HCT116 (cell line): ENCODE measurements around the gene PTBP3. TPM values are rescaled to one million over a fixed set of nuclear protein-coding genes. Genes with fewer than 3 reads are reported as not detected.

Experiments used
- ATAC-seq: fragments of 200-7000 bp; cut with Tn5 transposase; 2 replicates; pipeline ENCODE4 v1.9.1; 2020; ENCODE audit warnings: mild to moderate bottlenecking, moderate library complexity
- BruUV-seq: library from RNA; stranded (reverse); fragments of 400-500 nt; replicated peaks from 2 replicates; lab custom pipeline; 2021; lab: Mats Ljungman, UMichigan
- CTCF ChIA-PET: fragments of 300-600 bp; sonication (Branson Sonifier 250); formaldehyde crosslinking; loops from one replicate; lab custom pipeline; 2021; ENCODE audit warnings: antibody characterized with exemption; lab: Charles Lee
- POLR2A ChIA-PET: fragments of 300-600, 350-600 bp; sonication (Branson Sonifier 250); formaldehyde crosslinking; loops from one replicate; lab custom pipeline; 2021; ENCODE audit warnings: antibody characterized with exemption; lab: Charles Lee
- RAD21 ChIA-PET, 2 experiments: fragments of 300-600 bp; sonication (Branson Sonifier 250); formaldehyde crosslinking; loops; one replicate each; lab custom pipeline; 2023; ENCODE audit warnings: low total read pairs in 2 of 2; ENCODE audit not compliant: uncharacterized antibody in 2 of 2, unreplicated experiment in 2 of 2, low non-redundant PET in 1 of 2; lab: Charles Lee
- DNase-seq: peaks from one replicate; pipeline ENCODE4 v3.0.0-alpha.2; 2010; ENCODE audit warnings: low read depth, low spot score
- H2AFZ ChIP-seq: fragments of 200-600 bp; shearing (Covaris generic), sonication (generic); 2 replicates; pipeline ENCODE4 v1.6.1; 2017; ENCODE audit warnings: low read depth, mixed run types, mixed read lengths, antibody characterized with exemption, low read length; ENCODE audit not compliant: poor library complexity, severe bottlenecking
- H3K27ac ChIP-seq: 2 replicates; pipeline ENCODE4 v1.5.1; 2012; ENCODE audit warnings: low read depth, low read length
- H3K27me3 ChIP-seq: fragments of 200-600 bp; sonication (generic); 2 replicates; pipeline ENCODE4 v1.6.1; 2016; ENCODE audit warnings: mixed run types, low read length, mixed read lengths; ENCODE audit not compliant: insufficient read depth
- H3K36me3 ChIP-seq, 2 experiments: fragments of 200-500 bp in 1 of 2; fragments of 200-600 bp in 1 of 2; sonication (Bioruptor generic) in 1 of 2; sonication (generic) in 1 of 2; 2 replicates each; pipeline versions ENCODE4 v1.5.1 to v1.6.1; 2014 to 2016; ENCODE audit warnings: low read length in 2 of 2, inconsistent platforms in 1 of 2, mixed read lengths in 1 of 2, mixed run types in 1 of 2; ENCODE audit not compliant: insufficient read depth in 2 of 2, control insufficient read depth in 1 of 2
- H3K4me1 ChIP-seq, 2 experiments: fragments of 200-600 bp in 1 of 2; sonication (generic) in 1 of 2; 2 replicates each; pipeline versions ENCODE4 v1.5.1 to v1.6.1; 2012 to 2017; ENCODE audit warnings: low read length in 2 of 2, inconsistent platforms in 1 of 2, mild to moderate bottlenecking in 1 of 2, mixed read lengths in 1 of 2, mixed run types in 1 of 2, moderate library complexity in 1 of 2; ENCODE audit not compliant: insufficient read depth in 2 of 2, control insufficient read depth in 1 of 2
- H3K4me2 ChIP-seq: fragments of 200-600 bp; sonication (generic); 2 replicates; pipeline ENCODE4 v1.6.1; 2017; ENCODE audit warnings: mixed run types, low read length, mixed read lengths
- H3K4me3 ChIP-seq, 2 experiments: fragments of 200-600 bp in 1 of 2; sonication (generic) in 1 of 2; replicated peaks in 1 of 2; 2 replicates each; pipeline ENCODE4 v1.5.1; 2011 to 2016; ENCODE audit warnings: low read length in 2 of 2, control low read depth in 1 of 2, low read depth in 1 of 2, mild to moderate bottlenecking in 1 of 2, mixed read lengths in 1 of 2, mixed run types in 1 of 2
- H3K79me2 ChIP-seq: fragments of 200-600 bp; sonication (generic); 2 replicates; pipeline ENCODE4 v1.6.1; 2017; ENCODE audit warnings: mild to moderate bottlenecking, mixed run types, low read length, moderate library complexity, mixed read lengths; ENCODE audit not compliant: insufficient read depth
- H3K9ac ChIP-seq: fragments of 200-600 bp; sonication (generic); 2 replicates; pipeline ENCODE4 v1.6.1; 2016; ENCODE audit warnings: low read length, mixed read lengths
- H3K9me2 ChIP-seq: fragments of 200-600 bp; sonication (generic), shearing (Covaris generic); 2 replicates; pipeline ENCODE4 v1.6.1; 2017; ENCODE audit warnings: mixed run types, mild to moderate bottlenecking, moderate library complexity; ENCODE audit not compliant: insufficient read depth
- H3K9me3 ChIP-seq, 2 experiments: fragments of 200-500 bp in 1 of 2; fragments of 200-600 bp in 1 of 2; sonication (Bioruptor generic) in 1 of 2; sonication (generic) in 1 of 2; 2 replicates each; pipeline ENCODE4 v1.6.1; 2014 to 2017; ENCODE audit warnings: low read length in 2 of 2, mixed read lengths in 2 of 2, inconsistent platforms in 1 of 2, low read depth in 1 of 2, mild to moderate bottlenecking in 1 of 2, mixed run types in 1 of 2, moderate library complexity in 1 of 2; ENCODE audit not compliant: control insufficient read depth in 1 of 2, insufficient read depth in 1 of 2
- H4K20me1 ChIP-seq: fragments of 200-600 bp; sonication (generic), shearing (Covaris generic); 2 replicates; pipeline ENCODE4 v1.6.1; 2017; ENCODE audit warnings: mixed run types, mild to moderate bottlenecking, moderate library complexity; ENCODE audit not compliant: insufficient read depth
- CBX3 ChIP-seq: IDR thresholded peaks from 2 replicates; pipeline ENCODE4 v1.6.1; 2012; ENCODE audit warnings: low read depth
- CEBPB ChIP-seq: IDR thresholded peaks from 2 replicates; pipeline ENCODE4 v1.6.1; 2012; ENCODE audit warnings: low read depth
- ELF1 ChIP-seq: IDR thresholded peaks from 2 replicates; pipeline ENCODE4 v1.6.1; 2012; ENCODE audit warnings: low read depth, borderline replicate concordance
- EZH2 ChIP-seq: fragments of 200-600 bp; sonication (generic); IDR thresholded peaks from 2 replicates; pipeline ENCODE4 v1.6.1; 2017; ENCODE audit warnings: antibody characterized with exemption, mixed run types
- RAD21 ChIP-seq: IDR thresholded peaks from 2 replicates; pipeline ENCODE4 v1.6.1; 2012; ENCODE audit warnings: low read depth, mild to moderate bottlenecking
- SIN3A ChIP-seq: IDR thresholded peaks from 2 replicates; pipeline ENCODE4 v1.6.1; 2012; ENCODE audit warnings: low read depth
- SP1 ChIP-seq: IDR thresholded peaks from 2 replicates; pipeline ENCODE4 v1.6.1; 2012; ENCODE audit warnings: low read depth
- SRF ChIP-seq: IDR thresholded peaks from 2 replicates; pipeline ENCODE4 v1.6.1; 2012; ENCODE audit warnings: low read depth
- TCF7L2 ChIP-seq: IDR thresholded peaks from 2 replicates; pipeline ENCODE4 v1.7.0; 2011; ENCODE audit warnings: borderline replicate concordance, inconsistent platforms; ENCODE audit not compliant: insufficient read depth, insufficient read length; ENCODE audit errors: extremely low read depth
- YY1 ChIP-seq: IDR thresholded peaks from 2 replicates; pipeline ENCODE4 v1.6.1; 2011; ENCODE audit warnings: low read length, low read depth, moderate library complexity, mild to moderate bottlenecking; ENCODE audit not compliant: insufficient replicate concordance; ENCODE audit errors: extremely low read depth
- ZFX ChIP-seq: fragments of 450-650 bp; IDR thresholded peaks from 2 replicates; pipeline ENCODE4 v1.6.1; 2017
- intact Hi-C: fragments of 100-400 bp; cut with micrococcal nuclease; formaldehyde crosslinking; loops from 2 replicates; pipeline ENCODE4 v1.10.0; 2022
- total RNA-seq: library from RNA; stranded (reverse); gene quantifications from one replicate; pipeline ENCODE4 v1.2.1, GENCODE V29; 2021; ENCODE audit not compliant: unreplicated experiment
- TF ChIP-seq, protein P1 (sequence below): IDR thresholded peaks from 2 replicates; pipeline ENCODE4 v1.6.1; 2012
- TF ChIP-seq, protein P2 (sequence below): IDR thresholded peaks from 2 replicates; pipeline ENCODE4 v1.6.1; 2012; ENCODE audit warnings: low read depth
- TF ChIP-seq, protein P3 (sequence below): IDR thresholded peaks from 2 replicates; pipeline ENCODE4 v1.6.1; 2011; ENCODE audit warnings: mild to moderate bottlenecking, low read length, moderate library complexity; ENCODE audit not compliant: insufficient replicate concordance; ENCODE audit errors: extremely low read depth

The PTBP3 gene
- total RNA-seq, 1 experiment from 2014 or later = 102 TPM

DNA sequence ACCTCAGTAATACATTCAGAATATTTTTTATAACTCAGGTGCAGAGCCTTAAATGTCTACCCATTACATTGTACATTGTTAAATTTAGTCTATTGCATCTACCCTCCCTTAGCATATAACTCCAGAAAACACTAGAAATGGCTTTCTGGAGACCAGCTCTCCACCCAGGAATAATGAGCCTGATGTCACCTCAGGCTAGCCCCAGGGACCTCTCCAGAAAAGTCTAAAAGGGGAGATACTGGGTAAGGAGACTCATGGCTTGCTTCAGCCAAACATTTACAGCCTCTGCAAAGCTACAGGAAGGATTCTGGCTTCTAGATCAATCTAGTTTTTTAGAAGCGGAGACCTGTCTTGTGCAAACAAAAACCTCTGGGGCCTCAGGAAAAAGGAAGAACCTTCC, 144.5 kb downstream of the PTBP3 start:
- H3K27me3 ChIP-seq = no peaks in the 10 kb centered on the region
- no peak overlapping the region for H3K9ac ChIP-seq
- H3K9me2 ChIP-seq = no peaks in the 10 kb centered on the region
- ATAC-seq = no peak
- no peak overlapping the region for H2AFZ ChIP-seq
- H3K27ac ChIP-seq = no peak overlapping the region
- H4K20me1 ChIP-seq = no peaks in the 10 kb centered on the region
- H3K36me3 ChIP-seq = no peaks in the 10 kb centered on the region
- RAD21 ChIA-PET = interaction anchor here in 1 of 2 experiments (0.7 kb wide), 1 partner anchor 70 kb away, joined by 4 read pairs; no protein-coding TSS in a partner anchor
- no peak for DNase-seq
- TF ChIP-seq, protein P1, sequence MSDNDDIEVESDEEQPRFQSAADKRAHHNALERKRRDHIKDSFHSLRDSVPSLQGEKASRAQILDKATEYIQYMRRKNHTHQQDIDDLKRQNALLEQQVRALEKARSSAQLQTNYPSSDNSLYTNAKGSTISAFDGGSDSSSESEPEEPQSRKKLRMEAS = no peak
- TF ChIP-seq TCF7L2 (no peak), SIN3A (no peak)
- CTCF ChIA-PET = no interaction called here
- intact Hi-C loops = no loop called here
- POLR2A ChIA-PET = no interaction called here
- BruUV-seq = no TSS peak
- H3K79me2 ChIP-seq = no peaks in the 10 kb centered on the region
- H3K4me1 ChIP-seq = no peaks in the 10 kb centered on the region
- H3K4me2 ChIP-seq = no peak overlapping the region
- no peak overlapping the region for H3K4me3 ChIP-seq
- H3K9me3 ChIP-seq = no peaks in the 10 kb centered on the region

DNA sequence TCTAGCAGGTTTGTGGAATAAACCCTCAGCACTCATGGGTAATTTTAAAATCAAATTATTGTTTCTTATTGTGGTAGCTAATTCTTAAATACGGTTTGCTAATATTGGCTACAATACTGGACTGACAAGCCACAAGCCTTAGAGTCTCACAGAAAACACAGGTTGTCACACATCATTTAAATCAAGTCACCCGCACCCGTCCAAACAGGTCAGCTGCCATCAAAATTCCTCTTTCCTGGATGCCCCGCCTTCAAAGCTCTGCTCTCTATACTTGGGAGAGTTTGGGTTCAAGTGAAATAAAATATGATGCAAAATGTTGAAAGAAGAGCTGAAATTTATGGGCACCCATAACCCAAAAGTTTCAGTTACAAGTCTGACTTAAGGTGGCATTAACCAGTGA, 146.0 kb downstream of the PTBP3 start:
- ChIA-PET POLR2A (no interaction called here), CTCF (no interaction called here)
- no peak for TF ChIP-seq ZFX
- TF ChIP-seq, protein P1 = no peak
- no peak for TF ChIP-seq CEBPB
- no peak for TF ChIP-seq ELF1
- TF ChIP-seq, protein P2, sequence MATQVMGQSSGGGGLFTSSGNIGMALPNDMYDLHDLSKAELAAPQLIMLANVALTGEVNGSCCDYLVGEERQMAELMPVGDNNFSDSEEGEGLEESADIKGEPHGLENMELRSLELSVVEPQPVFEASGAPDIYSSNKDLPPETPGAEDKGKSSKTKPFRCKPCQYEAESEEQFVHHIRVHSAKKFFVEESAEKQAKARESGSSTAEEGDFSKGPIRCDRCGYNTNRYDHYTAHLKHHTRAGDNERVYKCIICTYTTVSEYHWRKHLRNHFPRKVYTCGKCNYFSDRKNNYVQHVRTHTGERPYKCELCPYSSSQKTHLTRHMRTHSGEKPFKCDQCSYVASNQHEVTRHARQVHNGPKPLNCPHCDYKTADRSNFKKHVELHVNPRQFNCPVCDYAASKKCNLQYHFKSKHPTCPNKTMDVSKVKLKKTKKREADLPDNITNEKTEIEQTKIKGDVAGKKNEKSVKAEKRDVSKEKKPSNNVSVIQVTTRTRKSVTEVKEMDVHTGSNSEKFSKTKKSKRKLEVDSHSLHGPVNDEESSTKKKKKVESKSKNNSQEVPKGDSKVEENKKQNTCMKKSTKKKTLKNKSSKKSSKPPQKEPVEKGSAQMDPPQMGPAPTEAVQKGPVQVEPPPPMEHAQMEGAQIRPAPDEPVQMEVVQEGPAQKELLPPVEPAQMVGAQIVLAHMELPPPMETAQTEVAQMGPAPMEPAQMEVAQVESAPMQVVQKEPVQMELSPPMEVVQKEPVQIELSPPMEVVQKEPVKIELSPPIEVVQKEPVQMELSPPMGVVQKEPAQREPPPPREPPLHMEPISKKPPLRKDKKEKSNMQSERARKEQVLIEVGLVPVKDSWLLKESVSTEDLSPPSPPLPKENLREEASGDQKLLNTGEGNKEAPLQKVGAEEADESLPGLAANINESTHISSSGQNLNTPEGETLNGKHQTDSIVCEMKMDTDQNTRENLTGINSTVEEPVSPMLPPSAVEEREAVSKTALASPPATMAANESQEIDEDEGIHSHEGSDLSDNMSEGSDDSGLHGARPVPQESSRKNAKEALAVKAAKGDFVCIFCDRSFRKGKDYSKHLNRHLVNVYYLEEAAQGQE = no peak
- TF ChIP-seq SRF = no peak
- no peak for TF ChIP-seq YY1
- TF ChIP-seq, protein P3, sequence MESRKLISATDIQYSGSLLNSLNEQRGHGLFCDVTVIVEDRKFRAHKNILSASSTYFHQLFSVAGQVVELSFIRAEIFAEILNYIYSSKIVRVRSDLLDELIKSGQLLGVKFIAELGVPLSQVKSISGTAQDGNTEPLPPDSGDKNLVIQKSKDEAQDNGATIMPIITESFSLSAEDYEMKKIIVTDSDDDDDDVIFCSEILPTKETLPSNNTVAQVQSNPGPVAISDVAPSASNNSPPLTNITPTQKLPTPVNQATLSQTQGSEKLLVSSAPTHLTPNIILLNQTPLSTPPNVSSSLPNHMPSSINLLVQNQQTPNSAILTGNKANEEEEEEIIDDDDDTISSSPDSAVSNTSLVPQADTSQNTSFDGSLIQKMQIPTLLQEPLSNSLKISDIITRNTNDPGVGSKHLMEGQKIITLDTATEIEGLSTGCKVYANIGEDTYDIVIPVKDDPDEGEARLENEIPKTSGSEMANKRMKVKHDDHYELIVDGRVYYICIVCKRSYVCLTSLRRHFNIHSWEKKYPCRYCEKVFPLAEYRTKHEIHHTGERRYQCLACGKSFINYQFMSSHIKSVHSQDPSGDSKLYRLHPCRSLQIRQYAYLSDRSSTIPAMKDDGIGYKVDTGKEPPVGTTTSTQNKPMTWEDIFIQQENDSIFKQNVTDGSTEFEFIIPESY = no peak
- TF ChIP-seq SP1 = no peak
- TF ChIP-seq EZH2 = no peak
- TF ChIP-seq RAD21 = no peak
- no peak for TF ChIP-seq CBX3

More for the DNA sequence above, 146.0 kb downstream of the PTBP3 start:
- Histone ChIP-seq H2AFZ (no peak overlapping the region), H3K4me2 (no peak overlapping the region), H3K4me1 (no peaks in the 10 kb centered on the region), H3K79me2 (no peaks in the 10 kb centered on the region), H3K36me3 (no peaks in the 10 kb centered on the region), H4K20me1 (no peaks in the 10 kb centered on the region), H3K27ac (no peak overlapping the region), H3K27me3 (no peaks in the 10 kb centered on the region), H3K9ac (no peak overlapping the region), H3K4me3 (no peak overlapping the region), H3K9me3 (no peaks in the 10 kb centered on the region), H3K9me2 (no peaks in the 10 kb centered on the region)
- ATAC-seq (no peak), DNase-seq (no peak)
- RAD21 ChIA-PET = no interaction called here
- BruUV-seq = no TSS peak
- intact Hi-C loops = no loop called here
